ENCODE results near the gene STT3B. TPM values are rescaled to one million over a fixed set of nuclear protein-coding genes. Genes with fewer than 3 reads are reported as not detected.

Gene STT3B
- total RNA-seq, 1 donor from 2014 or later = 140 TPM

- Mint-ChIP-seq H3K36me3 (ENCODE audit: low read depth) (peaks cover 52% of the 10 kb centered on the region), H3K27me3 (ENCODE audit: insufficient read depth) (no peaks in the 10 kb centered on the region), H3K4me3 (no peak overlapping the region), H3K27ac (no peak overlapping the region), H3K4me1 (ENCODE audit: low read depth) (peaks cover 37% of the 10 kb centered on the region), H3K9me3 (no peaks in the 10 kb centered on the region)
- intact Hi-C loops (cut with micrococcal nuclease) = no loop called here
- no peak for DNase-seq (ENCODE audit: low spot score)
These were observed 90.0 kb downstream of the STT3B start for GRCh38 chr3:31622636-31623288.

- no peak overlapping the region for H3K4me3 Mint-ChIP-seq
- DNase-seq (ENCODE audit: low spot score) = no peak
- H3K27ac Mint-ChIP-seq = peak overlapping the region; percentile 9
- intact Hi-C loops (cut with micrococcal nuclease) = no loop called here
- peaks cover 53% of the 10 kb centered on the region for H3K36me3 Mint-ChIP-seq (ENCODE audit: low read depth)
- no peaks in the 10 kb centered on the region for H3K27me3 Mint-ChIP-seq (ENCODE audit: insufficient read depth)
- H3K9me3 Mint-ChIP-seq = no peaks in the 10 kb centered on the region
- H3K4me1 Mint-ChIP-seq (ENCODE audit: low read depth) = peaks cover 37% of the 10 kb centered on the region
These were observed 91.5 kb downstream of the STT3B start for GRCh38 chr3:31624083-31624709.

- intact Hi-C loops (cut with micrococcal nuclease) = no loop called here
These were observed 92.6 kb downstream of the STT3B start for GRCh38 chr3:31625358-31625757.

GRCh38 chr3:31629054-31629453, 96.3 kb downstream of the STT3B start:
- Mint-ChIP-seq H3K27ac (peak overlapping the region; percentile 37), H3K4me1 (ENCODE audit: low read depth) (peaks cover 13% of the 10 kb centered on the region), H3K4me3 (no peak overlapping the region), H3K36me3 (ENCODE audit: low read depth) (peaks cover 56% of the 10 kb centered on the region), H3K9me3 (no peaks in the 10 kb centered on the region), H3K27me3 (ENCODE audit: insufficient read depth) (no peaks in the 10 kb centered on the region)
- no peak for DNase-seq (ENCODE audit: low spot score)
- intact Hi-C loops (cut with micrococcal nuclease) = no loop called here

More at GRCh38 chr3:31625358-31625757, 92.6 kb downstream of the STT3B start:
- no peaks in the 10 kb centered on the region for H3K27me3 Mint-ChIP-seq (ENCODE audit: insufficient read depth)
- peaks cover 58% of the 10 kb centered on the region for H3K36me3 Mint-ChIP-seq (ENCODE audit: low read depth)
- no peak for DNase-seq (ENCODE audit: low spot score)
- no peak overlapping the region for H3K27ac Mint-ChIP-seq
- H3K4me3 Mint-ChIP-seq = no peak overlapping the region
- no peaks in the 10 kb centered on the region for H3K9me3 Mint-ChIP-seq
- peaks cover 37% of the 10 kb centered on the region for H3K4me1 Mint-ChIP-seq (ENCODE audit: low read depth)

GRCh38 chr3:31634476-31634875, 101.8 kb downstream of the STT3B start:
- Mint-ChIP-seq H3K36me3 (ENCODE audit: low read depth) (peaks cover 41% of the 10 kb centered on the region), H3K9me3 (no peaks in the 10 kb centered on the region), H3K27me3 (ENCODE audit: insufficient read depth) (no peaks in the 10 kb centered on the region), H3K4me1 (ENCODE audit: low read depth) (peaks cover 43% of the 10 kb centered on the region), H3K4me3 (no peak overlapping the region), H3K27ac (no peak overlapping the region)
- no peak for DNase-seq (ENCODE audit: low spot score)
- intact Hi-C loops (cut with micrococcal nuclease) = loop anchor here (10.0 kb wide), 2 partner anchors 280 to 480 kb away; no protein-coding TSS in a partner anchor

- peaks cover 35% of the 10 kb centered on the region for H3K36me3 Mint-ChIP-seq (ENCODE audit: low read depth)
- peak overlapping the region; percentile 89 for H3K27ac Mint-ChIP-seq
- H3K4me1 Mint-ChIP-seq (ENCODE audit: low read depth) = peaks cover 43% of the 10 kb centered on the region
- peak overlapping the region; percentile 61 for H3K4me3 Mint-ChIP-seq
- no peaks in the 10 kb centered on the region for H3K27me3 Mint-ChIP-seq (ENCODE audit: insufficient read depth)
- DNase-seq (ENCODE audit: low spot score) = no peak
- intact Hi-C loops (cut with micrococcal nuclease) = loop anchor here (1.0 to 10.0 kb wide), 6 partner anchors 38 to 479 kb away; no protein-coding TSS in a partner anchor
- no peaks in the 10 kb centered on the region for H3K9me3 Mint-ChIP-seq
These were observed 102.8 kb downstream of the STT3B start for GRCh38 chr3:31635545-31635944.

- peak overlapping the region; percentile 61 for H3K4me3 Mint-ChIP-seq
- H3K36me3 Mint-ChIP-seq (ENCODE audit: low read depth) = peaks cover 38% of the 10 kb centered on the region
- intact Hi-C loops (cut with micrococcal nuclease) = loop anchor here (2.0 to 10.0 kb wide), 7 partner anchors 15 to 479 kb away; no protein-coding TSS in a partner anchor
- H3K27ac Mint-ChIP-seq = peak overlapping the region; percentile 89
- no peak for DNase-seq (ENCODE audit: low spot score)
- H3K9me3 Mint-ChIP-seq = no peaks in the 10 kb centered on the region
- H3K27me3 Mint-ChIP-seq (ENCODE audit: insufficient read depth) = no peaks in the 10 kb centered on the region
- H3K4me1 Mint-ChIP-seq (ENCODE audit: low read depth) = peaks cover 43% of the 10 kb centered on the region
These were observed 103.3 kb downstream of the STT3B start for GRCh38 chr3:31636049-31636448.

- no peaks in the 10 kb centered on the region for H3K9me3 Mint-ChIP-seq
- H3K27ac Mint-ChIP-seq = peak overlapping the region; percentile 89
- H3K27me3 Mint-ChIP-seq (ENCODE audit: insufficient read depth) = no peaks in the 10 kb centered on the region
- intact Hi-C loops (cut with micrococcal nuclease) = loop anchor here (2.0 to 10.0 kb wide), 7 partner anchors 16 to 478 kb away; no protein-coding TSS in a partner anchor
- peaks cover 38% of the 10 kb centered on the region for H3K36me3 Mint-ChIP-seq (ENCODE audit: low read depth)
- DNase-seq (ENCODE audit: low spot score) = no peak
- peaks cover 43% of the 10 kb centered on the region for H3K4me1 Mint-ChIP-seq (ENCODE audit: low read depth)
- peak overlapping the region; percentile 34 for H3K4me3 Mint-ChIP-seq
These were observed 104.1 kb downstream of the STT3B start for GRCh38 chr3:31636694-31637442.

GRCh38 chr3:31639828-31640227, 107.1 kb downstream of the STT3B start:
- intact Hi-C loops (cut with micrococcal nuclease) = loop anchor here (5.0 to 10.0 kb wide), 5 partner anchors 43 to 475 kb away; no protein-coding TSS in a partner anchor
- no peaks in the 10 kb centered on the region for H3K27me3 Mint-ChIP-seq (ENCODE audit: insufficient read depth)
- no peaks in the 10 kb centered on the region for H3K9me3 Mint-ChIP-seq
- peaks cover 29% of the 10 kb centered on the region for H3K36me3 Mint-ChIP-seq (ENCODE audit: low read depth)
- DNase-seq (ENCODE audit: low spot score) = no peak
- H3K27ac Mint-ChIP-seq = no peak overlapping the region
- H3K4me3 Mint-ChIP-seq = no peak overlapping the region
- H3K4me1 Mint-ChIP-seq (ENCODE audit: low read depth) = peaks cover 34% of the 10 kb centered on the region

GRCh38 chr3:31645256-31645655, 112.5 kb downstream of the STT3B start:
- Mint-ChIP-seq H3K36me3 (ENCODE audit: low read depth) (peaks cover 61% of the 10 kb centered on the region), H3K4me3 (no peak overlapping the region)

GRCh38 chr3:31648286-31648968, 115.7 kb downstream of the STT3B start:
- no peaks in the 10 kb centered on the region for H3K4me1 Mint-ChIP-seq (ENCODE audit: low read depth)
- H3K9me3 Mint-ChIP-seq = peaks cover 71% of the 10 kb centered on the region
- H3K36me3 Mint-ChIP-seq (ENCODE audit: low read depth) = peaks cover 66% of the 10 kb centered on the region

More at GRCh38 chr3:31645256-31645655, 112.5 kb downstream of the STT3B start:
- Mint-ChIP-seq H3K27me3 (ENCODE audit: insufficient read depth) (no peaks in the 10 kb centered on the region), H3K4me1 (ENCODE audit: low read depth) (no peaks in the 10 kb centered on the region), H3K9me3 (peaks cover 44% of the 10 kb centered on the region), H3K27ac (no peak overlapping the region)
- intact Hi-C loops (cut with micrococcal nuclease) = no loop called here
- no peak for DNase-seq (ENCODE audit: low spot score)

GRCh38 chr3:31652296-31652695, 119.6 kb downstream of the STT3B start:
- intact Hi-C loops (cut with micrococcal nuclease) = no loop called here
- DNase-seq (ENCODE audit: low spot score) = no peak
- no peaks in the 10 kb centered on the region for H3K27me3 Mint-ChIP-seq (ENCODE audit: insufficient read depth)
- no peak overlapping the region for H3K4me3 Mint-ChIP-seq
- no peak overlapping the region for H3K27ac Mint-ChIP-seq
- no peaks in the 10 kb centered on the region for H3K4me1 Mint-ChIP-seq (ENCODE audit: low read depth)
- peaks cover 87% of the 10 kb centered on the region for H3K9me3 Mint-ChIP-seq
- H3K36me3 Mint-ChIP-seq (ENCODE audit: low read depth) = peaks cover 61% of the 10 kb centered on the region

More at GRCh38 chr3:31648286-31648968, 115.7 kb downstream of the STT3B start:
- no peaks in the 10 kb centered on the region for H3K27me3 Mint-ChIP-seq (ENCODE audit: insufficient read depth)
- H3K27ac Mint-ChIP-seq = no peak overlapping the region
- intact Hi-C loops (cut with micrococcal nuclease) = no loop called here
- DNase-seq (ENCODE audit: low spot score) = no peak
- H3K4me3 Mint-ChIP-seq = no peak overlapping the region
